ENCODE data around the gene VWDE. TPM values are rescaled to one million over a fixed set of nuclear protein-coding genes. Genes with fewer than 3 reads are reported as not detected.

Gene VWDE
- not detected in 2 replicates for total RNA-seq

DNA sequence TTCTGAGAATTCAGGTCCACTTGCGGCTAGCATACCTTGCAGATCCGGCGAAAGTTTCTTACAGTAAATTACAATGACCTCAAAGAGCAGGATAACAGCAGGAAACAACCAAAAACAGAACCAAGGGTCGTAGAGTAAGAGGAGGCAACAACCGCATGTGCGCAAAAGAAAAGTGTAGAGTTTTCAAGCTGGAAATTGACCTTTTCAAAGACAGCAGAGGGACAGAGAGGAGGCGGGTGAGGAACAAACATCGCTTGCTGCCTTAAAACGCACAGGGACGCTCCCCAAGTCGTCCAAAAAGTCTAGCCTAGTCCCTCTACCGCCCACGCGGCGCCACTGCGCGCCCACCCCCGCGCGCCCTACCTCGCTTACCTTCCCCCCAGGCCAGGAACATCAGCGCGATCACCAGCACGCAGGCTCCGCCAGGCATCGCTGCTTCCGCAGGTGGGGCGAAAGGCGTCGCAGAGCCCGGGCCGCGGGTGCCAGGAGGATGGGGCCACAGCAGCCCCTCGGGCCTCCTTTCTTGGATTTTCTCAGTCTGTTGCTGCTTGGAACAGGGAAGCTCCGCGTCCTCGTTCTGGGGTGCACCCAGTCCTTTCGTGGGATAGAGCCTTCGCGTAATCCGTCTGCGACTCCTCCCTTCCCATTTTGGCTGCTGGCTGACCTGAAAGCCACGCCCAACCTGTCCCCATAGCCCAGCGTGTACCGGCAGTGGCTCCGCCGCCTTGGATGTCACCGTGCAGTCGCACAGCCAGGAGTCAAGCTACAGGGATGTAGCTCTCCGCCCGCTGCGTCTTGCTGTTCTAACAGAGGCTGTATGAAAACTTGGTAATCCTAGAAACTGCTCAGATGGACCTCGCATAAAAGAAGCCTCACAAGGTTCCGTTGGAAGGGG lies at the start of gene VWDE:
TSS of gene VWDE (minus strand) at position 579 of the 895 bp plus-strand sequence. CDS start at position 430, 149 bp downstream.

Other genes with a start within 250 kb of the VWDE start
- 50.5 and 80.1 TPM in 2 replicates for gene TMEM106B, start 192.6 kb downstream of the VWDE start, total RNA-seq
- gene SCIN, start 166.9 kb upstream of the VWDE start, total RNA-seq: under 0.01 and 0.25 TPM in 2 replicates